HG03175 (cell line): Measurements from ENCODE around the gene TTC28.
"Not testable (repeated sequence)": the region's sequence is repeated elsewhere in the genome, so short reads cannot be mapped to it uniquely, and the experiment has no call there.

Experiments used
- ATAC-seq: cut with Tn5 transposase; IDR thresholded peaks from one replicate; pipeline ENCODE4 v1.9.1; 2021; ENCODE audit warnings: mild to moderate bottlenecking, moderate library complexity; ENCODE audit not compliant: unreplicated experiment

TTC28 gene

DNA sequence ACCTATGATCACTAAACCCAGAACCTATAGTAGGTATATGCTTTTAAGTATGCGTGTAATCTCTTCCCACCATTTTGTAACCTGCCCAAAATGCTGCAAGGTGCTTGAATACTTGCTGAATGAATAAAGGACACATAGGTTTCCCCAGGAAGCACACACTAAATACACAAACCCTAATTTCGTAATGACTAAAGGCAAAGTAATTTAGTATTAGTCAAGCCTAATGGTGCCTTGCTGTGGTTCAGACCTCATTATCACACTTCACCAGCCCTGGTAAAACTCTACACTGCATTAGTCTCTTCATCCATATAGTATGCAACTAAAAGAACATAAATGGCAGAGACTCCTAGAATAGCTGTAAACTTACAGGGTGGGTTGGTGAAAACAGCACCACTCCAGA lies 471.6 kb downstream of the TTC28 start:
- no peak for ATAC-seq

DNA sequence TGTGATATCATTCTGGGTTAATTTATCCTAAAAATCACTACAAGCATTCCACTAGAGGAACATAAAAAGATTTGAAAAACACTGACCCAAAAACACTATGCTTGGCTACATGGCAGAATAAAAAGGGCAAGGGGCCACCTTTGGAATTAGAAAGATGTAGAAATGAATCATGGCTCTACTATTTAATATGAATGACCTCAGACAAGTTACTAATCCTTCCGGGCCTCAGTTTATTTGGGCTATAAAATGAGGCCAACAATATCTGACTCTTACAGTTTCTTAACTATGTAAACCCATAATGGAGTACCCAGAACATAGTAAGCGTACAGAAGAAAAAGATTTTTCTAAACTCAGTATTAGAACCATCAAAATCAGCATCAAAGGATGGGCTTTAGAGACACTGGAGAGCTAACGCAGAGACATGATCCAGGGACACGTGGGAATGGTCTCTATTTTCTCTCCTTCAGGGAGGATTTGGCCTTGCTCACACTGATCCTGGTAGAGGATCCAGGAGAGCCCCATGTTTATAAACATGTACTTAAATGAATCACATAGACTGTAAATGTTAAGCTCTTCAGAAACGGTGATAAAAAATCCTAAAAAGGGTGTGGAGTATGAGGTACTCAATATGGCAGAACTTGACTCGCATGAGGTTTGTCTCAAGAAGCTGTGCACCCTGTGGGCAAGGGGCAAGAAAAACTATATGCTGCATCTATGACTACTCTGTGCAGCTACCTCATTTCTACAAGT lies 472.2 kb downstream of the TTC28 start:
- ATAC-seq: no peak

- no peak for ATAC-seq
Measured at GRCh38 chr22:28205926-28206325, 473.7 kb downstream of the TTC28 start.

- ATAC-seq: no peak
Measured at GRCh38 chr22:28204382-28204781, 475.3 kb downstream of the TTC28 start.

DNA sequence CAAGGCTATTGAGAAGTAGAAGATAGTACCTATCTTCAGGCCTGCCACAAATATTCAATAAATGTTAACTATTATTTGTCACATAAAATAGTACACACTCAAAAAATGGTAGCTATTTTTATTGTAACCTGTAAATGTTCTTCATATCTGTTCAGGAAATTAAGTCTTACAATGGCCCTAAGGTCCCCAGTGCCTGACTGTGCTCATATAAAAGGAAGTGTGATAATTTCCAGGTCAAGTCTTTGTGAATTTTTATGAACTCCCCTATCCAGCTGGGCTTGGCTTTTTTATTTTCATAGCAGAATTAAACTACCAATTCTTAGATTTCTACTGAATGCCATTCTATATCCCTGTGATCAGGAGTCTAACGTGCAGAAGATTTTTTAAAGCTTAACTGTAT lies 476.4 kb downstream of the TTC28 start:
- ATAC-seq: no peak

DNA sequence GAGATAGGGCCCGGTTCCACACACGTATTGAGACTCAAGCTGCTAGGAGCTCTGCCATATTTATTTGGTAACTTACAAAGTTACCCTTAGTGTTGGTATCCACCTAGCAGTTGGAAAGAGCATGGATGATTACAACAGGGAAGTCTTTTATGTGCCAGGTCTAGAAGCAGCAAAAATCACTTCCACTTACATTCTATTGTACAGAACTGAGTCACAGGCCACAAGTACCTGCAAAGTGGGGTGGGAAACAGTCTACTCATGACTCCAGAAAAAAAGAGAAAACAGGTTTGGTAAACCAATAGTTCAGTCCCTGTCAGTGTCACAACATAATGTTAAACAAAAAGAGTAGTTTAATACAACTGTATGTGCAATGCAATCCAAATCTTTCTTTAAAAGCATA lies 480.9 kb downstream of the TTC28 start:
- no peak for ATAC-seq

DNA sequence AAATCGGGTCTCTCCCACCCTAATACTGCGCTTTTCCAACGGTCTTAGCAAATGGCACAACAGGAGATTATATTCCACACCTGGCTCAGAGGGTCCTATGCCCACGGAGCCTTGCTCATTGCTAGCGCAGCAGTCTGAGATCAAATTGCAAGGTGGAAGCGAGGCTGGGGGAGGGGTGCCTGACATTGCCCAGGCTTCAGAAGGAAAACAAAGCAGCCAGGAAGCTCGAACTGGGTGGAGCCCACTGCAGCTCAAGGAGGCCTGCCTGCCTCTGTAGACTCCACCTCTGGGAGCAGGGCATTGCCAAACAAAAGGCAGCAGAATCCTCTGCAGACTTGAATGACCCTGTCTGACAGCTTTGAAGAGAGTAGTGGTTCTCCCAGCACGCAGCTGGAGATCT lies 488.1 kb downstream of the TTC28 start:
- not testable (repeated sequence) for ATAC-seq

DNA sequence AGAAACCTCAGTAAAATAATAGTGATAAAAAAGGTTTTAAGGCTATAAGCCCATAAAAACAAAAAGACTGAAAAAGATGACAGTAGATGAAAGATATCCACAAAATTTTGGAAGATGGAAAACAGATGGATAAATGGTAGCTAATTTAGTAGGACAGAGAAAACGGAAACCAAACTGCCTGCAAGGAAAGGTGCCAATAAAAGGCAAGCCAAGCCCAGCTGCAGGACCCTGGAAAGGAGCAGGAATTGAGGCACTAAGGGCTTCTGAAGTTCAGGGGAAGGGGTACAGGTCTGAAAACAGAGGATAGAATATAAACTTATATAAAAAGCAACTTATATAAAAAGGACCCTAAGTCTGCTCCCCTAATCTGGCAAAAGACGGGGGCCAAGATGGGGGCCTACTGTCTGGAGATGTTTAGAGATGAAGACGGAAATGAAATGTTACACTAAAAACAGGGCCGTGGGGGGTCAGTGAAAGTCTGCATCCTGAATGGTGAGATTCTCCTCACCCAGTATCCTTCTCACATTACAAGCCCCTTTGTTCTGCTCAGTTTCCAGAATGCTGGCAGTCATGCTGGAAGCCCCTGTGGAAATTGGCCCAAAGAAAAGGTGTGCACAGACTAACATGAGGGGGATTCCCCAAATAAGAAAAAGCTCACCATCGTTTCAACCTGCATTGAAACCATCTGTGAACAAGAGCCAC lies 491.3 kb downstream of the TTC28 start:
- ATAC-seq: no peak

DNA sequence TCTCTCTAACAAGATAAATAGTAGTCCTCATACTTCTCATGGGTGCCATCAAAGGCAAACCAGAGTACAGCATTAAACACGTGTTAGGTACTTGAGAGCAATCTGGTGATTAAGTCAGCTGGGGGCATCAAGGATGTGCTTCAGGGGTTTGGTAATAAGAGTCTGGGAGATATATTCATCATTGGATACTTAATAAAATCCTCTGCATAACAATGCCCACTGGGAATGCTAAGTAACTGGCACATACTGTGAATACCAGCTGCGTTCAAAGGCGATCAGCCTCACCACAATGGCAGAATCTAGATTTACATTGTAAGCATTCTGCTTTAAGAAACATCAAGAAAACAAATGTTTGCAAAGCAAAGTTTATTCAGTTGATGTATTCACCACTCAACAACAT lies 492.0 kb downstream of the TTC28 start:
- ATAC-seq: no peak

- ATAC-seq: no peak
Measured at GRCh38 chr22:28186641-28187040, 493.0 kb downstream of the TTC28 start.

DNA sequence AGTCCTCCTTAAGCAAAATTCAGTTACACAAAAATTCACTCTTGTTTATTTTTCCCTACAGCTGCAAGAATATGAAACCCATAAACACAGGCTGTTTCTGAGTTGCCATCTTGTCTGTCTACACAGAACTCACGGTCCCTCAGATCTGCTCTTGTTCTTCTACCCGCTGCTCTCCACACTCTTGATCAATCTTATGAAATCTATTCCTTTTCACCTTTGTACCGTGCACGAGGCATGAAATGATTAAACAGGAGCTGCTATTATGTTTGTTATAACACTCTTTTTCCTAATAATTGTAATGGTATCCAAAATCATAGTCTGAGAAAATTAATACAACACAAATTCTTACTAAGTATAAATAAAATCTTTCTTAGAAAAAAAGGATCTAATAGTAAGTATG lies 494.5 kb downstream of the TTC28 start:
- ATAC-seq: no peak

DNA sequence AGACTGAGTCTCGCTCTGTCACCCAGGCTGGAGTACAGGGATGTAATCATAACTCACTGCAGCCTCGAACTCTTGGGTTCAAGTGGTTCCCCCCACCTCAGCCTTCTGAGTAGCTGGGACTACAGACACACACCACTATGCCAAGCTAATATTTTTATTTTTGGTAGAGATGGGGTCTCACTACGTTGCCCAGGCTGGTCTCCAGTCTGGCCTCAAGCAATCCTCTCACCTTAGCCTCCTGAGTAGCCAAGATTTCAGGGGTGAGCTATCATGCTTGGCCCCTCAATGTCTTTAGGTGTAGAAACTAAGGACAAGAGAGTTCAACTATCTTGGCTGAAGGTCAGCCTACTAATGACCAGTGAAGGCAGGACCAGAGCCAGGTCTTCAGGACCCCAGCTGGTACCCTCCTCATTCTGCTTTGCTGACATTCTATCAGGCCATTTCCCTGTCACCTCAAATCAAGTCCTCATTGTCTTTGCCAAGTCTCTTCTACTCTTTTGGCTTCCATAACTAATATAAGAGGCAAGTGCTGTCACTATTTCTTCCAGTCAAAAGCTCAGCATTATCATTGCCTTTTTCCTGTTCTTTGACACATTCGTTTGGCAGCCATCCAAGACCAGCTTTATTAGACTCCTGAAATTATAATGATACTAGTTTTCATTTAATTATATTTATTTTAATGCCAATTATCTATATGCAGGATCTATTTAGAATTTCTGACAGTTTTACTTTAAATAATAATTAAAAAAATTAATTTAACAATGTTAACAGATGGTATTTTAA lies 496.4 kb downstream of the TTC28 start:
- no peak for ATAC-seq

- no peak for ATAC-seq
Measured at GRCh38 chr22:28180804-28181731, 498.6 kb downstream of the TTC28 start.

GRCh38 chr22:28179392-28179791 lies 500.2 kb downstream of the TTC28 start:
- ATAC-seq: no peak

DNA sequence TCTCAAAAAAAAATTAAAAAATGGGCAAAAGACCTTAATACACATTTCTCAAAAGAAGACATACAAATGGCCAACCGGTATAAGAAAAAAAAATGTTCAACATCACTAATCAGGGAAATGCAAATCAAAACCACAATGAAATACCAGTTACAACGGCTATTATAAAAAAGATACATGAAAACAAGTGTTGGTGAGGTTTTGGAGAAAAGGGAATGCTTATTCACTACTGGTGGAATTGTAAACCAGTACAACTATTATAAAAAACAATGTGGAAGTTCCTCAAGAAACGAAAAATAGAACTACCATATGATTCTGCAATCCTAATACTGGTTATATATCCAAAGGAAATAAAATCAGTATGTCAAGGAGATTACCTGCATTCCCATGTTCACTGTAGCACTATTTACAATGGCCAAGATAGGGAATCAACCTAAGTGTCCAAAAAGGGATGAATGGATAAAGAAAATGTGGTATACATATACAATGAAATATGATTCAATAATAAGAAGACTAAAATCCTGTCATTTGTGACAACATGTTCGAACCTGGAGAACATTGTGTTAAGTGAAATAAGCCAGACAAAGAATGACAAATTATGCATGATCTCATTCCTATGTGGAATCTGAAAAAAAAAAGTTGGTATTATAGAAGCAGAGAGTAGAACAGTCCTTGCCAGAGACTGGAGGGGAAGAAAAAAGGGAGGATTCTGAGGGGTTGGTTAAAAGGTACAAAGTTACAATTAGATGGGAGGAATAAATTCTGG lies 503.7 kb downstream of the TTC28 start:
- no peak for ATAC-seq

DNA sequence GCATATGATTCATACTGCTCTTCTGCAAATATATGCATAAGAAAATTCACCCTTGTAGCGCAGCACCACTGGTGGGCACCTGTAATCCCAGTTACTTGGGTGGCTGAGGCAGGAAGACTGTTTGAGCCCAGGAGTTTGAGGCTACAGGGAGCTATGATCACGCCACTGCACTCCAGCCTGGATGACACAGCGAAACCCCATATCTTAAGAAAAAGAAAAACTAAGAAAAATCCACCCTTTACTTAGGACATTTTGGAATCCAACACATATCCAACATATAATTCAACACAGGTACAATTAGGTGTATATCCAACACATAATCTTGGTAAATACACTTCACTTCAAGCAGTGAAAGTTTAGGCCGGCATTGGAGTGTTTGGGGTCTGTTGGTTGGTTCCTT lies 505.1 kb downstream of the TTC28 start:
- ATAC-seq: no peak

DNA sequence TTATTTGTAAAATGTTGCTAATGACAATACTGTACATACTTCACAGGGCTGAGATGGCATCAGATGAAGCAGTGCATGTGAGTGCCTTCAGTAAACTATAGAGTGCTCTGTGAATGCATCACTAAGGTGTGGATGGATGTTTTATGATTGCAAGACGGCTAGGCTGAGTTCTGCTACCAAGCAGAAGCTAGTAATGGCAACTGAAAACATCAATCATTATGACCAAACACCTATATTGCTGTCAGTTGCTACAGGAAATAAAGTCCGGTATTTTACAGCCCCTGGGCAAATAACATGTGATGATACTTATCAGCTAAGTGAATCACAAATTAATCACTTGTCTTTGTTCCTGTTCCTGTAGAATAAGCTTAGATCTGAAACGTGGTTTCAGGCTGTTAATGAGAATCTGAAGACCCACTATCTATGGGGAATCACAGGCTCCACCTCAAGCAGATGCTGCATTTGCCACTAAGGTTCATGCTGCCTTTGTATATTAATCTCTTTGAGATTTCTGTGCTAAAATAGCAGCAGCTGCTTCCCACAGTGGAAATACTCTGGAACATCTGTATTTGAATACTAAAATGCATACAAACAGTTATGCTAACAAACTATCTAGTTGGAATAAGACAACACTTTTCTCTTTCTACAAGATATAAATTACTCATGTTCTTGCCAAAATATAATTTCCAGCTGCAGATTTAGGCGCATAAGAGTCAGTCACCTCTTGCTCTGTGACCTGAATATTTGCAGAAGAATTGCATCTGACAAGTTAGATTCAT lies 506.6 kb downstream of the TTC28 start:
- no peak for ATAC-seq

- ATAC-seq: no peak
Measured at GRCh38 chr22:28171712-28172111, 507.9 kb downstream of the TTC28 start.

DNA sequence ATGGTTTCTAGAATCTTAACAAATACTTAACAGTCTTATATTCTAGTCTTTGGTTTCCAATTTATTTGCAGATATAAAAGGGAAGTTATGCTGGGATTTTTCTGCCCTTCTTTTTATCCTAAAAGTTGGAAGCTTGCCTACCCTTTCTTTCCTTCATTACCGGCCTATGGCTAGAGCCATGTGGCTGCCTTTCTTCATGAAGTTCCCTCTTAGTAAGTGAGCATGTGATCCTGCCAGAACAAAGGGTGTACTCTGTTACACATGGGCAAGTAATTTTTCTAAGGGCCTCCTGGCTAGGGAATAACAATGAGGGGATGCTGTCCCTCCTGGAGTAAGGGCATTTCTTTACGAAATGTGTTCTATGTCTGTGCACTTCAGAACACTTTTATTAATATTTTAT lies 508.5 kb downstream of the TTC28 start:
- ATAC-seq: no peak
